Activated CD8-positive, alpha-beta memory T cell treated with anti-CD3 and anti-CD28 coated beads, Interleukin-2, amount 50 U/mL, for 48 hours (primary cell): ENCODE results near the gene IL3RA.
"Not testable (repeated sequence)": the region's sequence is repeated elsewhere in the genome, so short reads cannot be mapped to it uniquely, and the experiment has no call there.

Source experiments
- DNase-seq: peaks from one replicate; pipeline ENCODE4 v3.0.0-alpha.2; 2020

IL3RA gene

GRCh38 chrX:1400742-1401471 is 64.3 kb downstream of the IL3RA start:
- DNase-seq = peak; percentile 54

- DNase-seq = no peak
Observed at GRCh38 chrX:1401611-1402430, 65.2 kb downstream of the IL3RA start.

GRCh38 chrX:1403228-1403627 is 66.6 kb downstream of the IL3RA start:
- no peak for DNase-seq

GRCh38 chrX:1403867-1404266 is 67.3 kb downstream of the IL3RA start:
- not testable (repeated sequence) for DNase-seq

GRCh38 chrX:1405769-1406168 is 69.2 kb downstream of the IL3RA start:
- not testable (repeated sequence) for DNase-seq

- DNase-seq = no peak
Observed at GRCh38 chrX:1407035-1407434, 70.5 kb downstream of the IL3RA start.

- DNase-seq = no peak
Observed at GRCh38 chrX:1411326-1411725, 74.7 kb downstream of the IL3RA start.

- DNase-seq = no peak
Observed at GRCh38 chrX:1412551-1413161, 76.1 kb downstream of the IL3RA start.

GRCh38 chrX:1416327-1416784 is 79.8 kb downstream of the IL3RA start:
- no peak for DNase-seq

GRCh38 chrX:1416965-1417760 is 80.6 kb downstream of the IL3RA start:
- peak; percentile 43 for DNase-seq

GRCh38 chrX:1417921-1418771 is 81.6 kb downstream of the IL3RA start:
- DNase-seq = no peak

- no peak for DNase-seq
Observed at GRCh38 chrX:1418901-1419544, 82.4 kb downstream of the IL3RA start.

- DNase-seq = no peak
Observed at GRCh38 chrX:1419545-1420355, 83.2 kb downstream of the IL3RA start.

- no peak for DNase-seq
Observed at GRCh38 chrX:1420371-1420770, 83.8 kb downstream of the IL3RA start.

- no peak for DNase-seq
Observed at GRCh38 chrX:1421433-1422134, 85.0 kb downstream of the IL3RA start.

GRCh38 chrX:1422135-1422465 is 85.5 kb downstream of the IL3RA start:
- no peak for DNase-seq

- DNase-seq = no peak
Observed at GRCh38 chrX:1423215-1423614, 86.6 kb downstream of the IL3RA start.

- DNase-seq = no peak
Observed at GRCh38 chrX:1424147-1424851, 87.7 kb downstream of the IL3RA start.

GRCh38 chrX:1425381-1425780 is 88.8 kb downstream of the IL3RA start:
- no peak for DNase-seq
